Measurements from ENCODE around the gene CD46. TPM values are rescaled to one million over a fixed set of nuclear protein-coding genes. Genes with fewer than 3 reads are reported as not detected.
A peak's percentile ranks its signal among the peaks of the same experiment; 100 is the strongest.

Gene CD46
- polyA plus RNA-seq, 3 donors from 2014 or later, result 78.9 to 92.3 (median 86.7) TPM

- Mint-ChIP-seq H3K36me3 (peaks cover 4 to 72% (median 31%) of the 10 kb centered on the region in 3 donors), H3K27me3 (ENCODE audit: low read depth in 3 of 3) (peaks cover 0 to 8% (median 0%) of the 10 kb centered on the region in 3 donors), H3K4me3 (no peak overlapping the region), H3K9me3 (no peaks in the 10 kb centered on the region), H3K27ac (no peak overlapping the region), H3K4me1 (peaks cover 21 to 30% of the 10 kb centered on the region in 2 donors)
- no peak for DNase-seq
These were observed 56.0 kb downstream of the CD46 start for GRCh38 chr1:207807690-207808321.

- no peaks in the 10 kb centered on the region for H3K9me3 Mint-ChIP-seq
- peak overlapping the region in 1 of 6 donors; percentile 17 for H3K27ac Mint-ChIP-seq
- H3K4me1 Mint-ChIP-seq, result peaks cover 26 to 30% of the 10 kb centered on the region in 2 donors
- no peak for DNase-seq
- H3K4me3 Mint-ChIP-seq, result no peak overlapping the region
- peaks cover 4 to 71% (median 25%) of the 10 kb centered on the region in 3 donors for H3K36me3 Mint-ChIP-seq
- H3K27me3 Mint-ChIP-seq (ENCODE audit: low read depth in 3 of 3), result peaks cover 0 to 8% (median 0%) of the 10 kb centered on the region in 3 donors
These were observed 56.5 kb downstream of the CD46 start for GRCh38 chr1:207808322-207808705.

GRCh38 chr1:207808911-207809555, 57.2 kb downstream of the CD46 start:
- peaks cover 0 to 8% (median 0%) of the 10 kb centered on the region in 3 donors for H3K27me3 Mint-ChIP-seq (ENCODE audit: low read depth in 3 of 3)
- H3K4me1 Mint-ChIP-seq, result peaks cover 30 to 33% of the 10 kb centered on the region in 2 donors
- no peak overlapping the region for H3K4me3 Mint-ChIP-seq
- no peaks in the 10 kb centered on the region for H3K9me3 Mint-ChIP-seq
- no peak for DNase-seq
- no peak overlapping the region for H3K27ac Mint-ChIP-seq
- H3K36me3 Mint-ChIP-seq, result peaks cover 4 to 65% (median 25%) of the 10 kb centered on the region in 3 donors

GRCh38 chr1:207810173-207810572, 58.3 kb downstream of the CD46 start:
- H3K36me3 Mint-ChIP-seq, result peaks cover 4 to 67% (median 19%) of the 10 kb centered on the region in 3 donors
- peaks cover 30 to 40% of the 10 kb centered on the region in 2 donors for H3K4me1 Mint-ChIP-seq
- no peak overlapping the region for H3K27ac Mint-ChIP-seq
- peaks cover 0 to 8% (median 0%) of the 10 kb centered on the region in 3 donors for H3K27me3 Mint-ChIP-seq (ENCODE audit: low read depth in 3 of 3)
- no peak for DNase-seq
- no peaks in the 10 kb centered on the region for H3K9me3 Mint-ChIP-seq
- H3K4me3 Mint-ChIP-seq, result no peak overlapping the region

GRCh38 chr1:207810606-207811295, 58.9 kb downstream of the CD46 start:
- peaks cover 9 to 67% (median 16%) of the 10 kb centered on the region in 3 donors for H3K36me3 Mint-ChIP-seq
- DNase-seq, result no peak
- H3K9me3 Mint-ChIP-seq, result no peaks in the 10 kb centered on the region
- no peak overlapping the region for H3K4me3 Mint-ChIP-seq
- peaks cover 27 to 46% of the 10 kb centered on the region in 2 donors for H3K4me1 Mint-ChIP-seq
- peak overlapping the region in 1 of 6 donors; percentile 24 for H3K27ac Mint-ChIP-seq
- peaks cover 0 to 8% (median 0%) of the 10 kb centered on the region in 3 donors for H3K27me3 Mint-ChIP-seq (ENCODE audit: low read depth in 3 of 3)

- DNase-seq, result no peak
- H3K4me3 Mint-ChIP-seq, result no peak overlapping the region
These were observed 59.5 kb downstream of the CD46 start for GRCh38 chr1:207811319-207811718.

GRCh38 chr1:207811920-207812720, 60.3 kb downstream of the CD46 start:
- Mint-ChIP-seq H3K9me3 (no peaks in the 10 kb centered on the region), H3K4me3 (no peak overlapping the region), H3K27ac (peak overlapping the region in 2 of 6 donors; percentile 45 to 67), H3K4me1 (peaks cover 21 to 50% of the 10 kb centered on the region in 2 donors), H3K36me3 (peaks cover 13 to 56% (median 19%) of the 10 kb centered on the region in 3 donors), H3K27me3 (ENCODE audit: low read depth in 3 of 3) (peaks cover 0 to 6% (median 0%) of the 10 kb centered on the region in 3 donors)
- DNase-seq, result no peak

More at GRCh38 chr1:207811319-207811718, 59.5 kb downstream of the CD46 start:
- Mint-ChIP-seq H3K9me3 (no peaks in the 10 kb centered on the region), H3K27me3 (ENCODE audit: low read depth in 3 of 3) (peaks cover 0 to 6% (median 0%) of the 10 kb centered on the region in 3 donors), H3K4me1 (peaks cover 28 to 50% of the 10 kb centered on the region in 2 donors), H3K36me3 (peaks cover 12 to 64% (median 16%) of the 10 kb centered on the region in 3 donors), H3K27ac (peak overlapping the region in 1 of 6 donors; percentile 17)

- Mint-ChIP-seq H3K27ac (peak overlapping the region in 1 of 6 donors; percentile 16), H3K4me1 (peaks cover 19 to 55% of the 10 kb centered on the region in 2 donors), H3K27me3 (ENCODE audit: low read depth in 3 of 3) (peaks cover 0 to 6% (median 0%) of the 10 kb centered on the region in 3 donors), H3K9me3 (no peaks in the 10 kb centered on the region), H3K36me3 (peaks cover 13 to 57% (median 20%) of the 10 kb centered on the region in 3 donors), H3K4me3 (no peak overlapping the region)
- no peak for DNase-seq
These were observed 61.1 kb downstream of the CD46 start for GRCh38 chr1:207812778-207813511.

GRCh38 chr1:207813512-207813881, 61.6 kb downstream of the CD46 start:
- Mint-ChIP-seq H3K4me3 (no peak overlapping the region), H3K9me3 (no peaks in the 10 kb centered on the region), H3K27me3 (ENCODE audit: low read depth in 3 of 3) (peaks cover 0 to 6% (median 0%) of the 10 kb centered on the region in 3 donors), H3K36me3 (peaks cover 8 to 52% (median 20%) of the 10 kb centered on the region in 3 donors), H3K4me1 (peaks cover 17 to 50% of the 10 kb centered on the region in 2 donors), H3K27ac (no peak overlapping the region)
- DNase-seq, result no peak

- no peak for DNase-seq
- Mint-ChIP-seq H3K27me3 (ENCODE audit: low read depth in 3 of 3) (peaks cover 0 to 5% (median 0%) of the 10 kb centered on the region in 3 donors), H3K27ac (no peak overlapping the region), H3K36me3 (peaks cover 6 to 48% (median 20%) of the 10 kb centered on the region in 3 donors), H3K4me1 (peaks cover 16 to 46% of the 10 kb centered on the region in 2 donors), H3K9me3 (no peaks in the 10 kb centered on the region), H3K4me3 (no peak overlapping the region)
These were observed 62.1 kb downstream of the CD46 start for GRCh38 chr1:207813946-207814345.

- H3K36me3 Mint-ChIP-seq, result peaks cover 4 to 43% (median 20%) of the 10 kb centered on the region in 3 donors
- no peaks in the 10 kb centered on the region for H3K9me3 Mint-ChIP-seq
- peaks cover 0 to 3% (median 0%) of the 10 kb centered on the region in 3 donors for H3K27me3 Mint-ChIP-seq (ENCODE audit: low read depth in 3 of 3)
- H3K27ac Mint-ChIP-seq, result peak overlapping the region in 1 of 6 donors; percentile 25
- no peak overlapping the region for H3K4me3 Mint-ChIP-seq
- no peak for DNase-seq
- peaks cover 14 to 46% of the 10 kb centered on the region in 2 donors for H3K4me1 Mint-ChIP-seq
These were observed 62.6 kb downstream of the CD46 start for GRCh38 chr1:207814469-207814868.

GRCh38 chr1:207815466-207815865, 63.6 kb downstream of the CD46 start:
- no peak for DNase-seq
- Mint-ChIP-seq H3K4me3 (no peak overlapping the region), H3K4me1 (peaks cover 11 to 55% of the 10 kb centered on the region in 2 donors), H3K27ac (peak overlapping the region in 3 of 6 donors; percentile 12 to 40 (median 14)), H3K9me3 (no peaks in the 10 kb centered on the region), H3K27me3 (ENCODE audit: low read depth in 3 of 3) (peaks cover 0 to 5% (median 0%) of the 10 kb centered on the region in 3 donors), H3K36me3 (peaks cover 4 to 36% (median 19%) of the 10 kb centered on the region in 3 donors)

Measured in immature natural killer cell (primary cell).